Measurements from ENCODE around the gene CCDC71. TPM values are rescaled to one million over a fixed set of nuclear protein-coding genes. Genes with fewer than 3 reads are reported as not detected.

Gene CCDC71
- total RNA-seq, 1 donor from 2014 or later: 33.4 TPM

DNA sequence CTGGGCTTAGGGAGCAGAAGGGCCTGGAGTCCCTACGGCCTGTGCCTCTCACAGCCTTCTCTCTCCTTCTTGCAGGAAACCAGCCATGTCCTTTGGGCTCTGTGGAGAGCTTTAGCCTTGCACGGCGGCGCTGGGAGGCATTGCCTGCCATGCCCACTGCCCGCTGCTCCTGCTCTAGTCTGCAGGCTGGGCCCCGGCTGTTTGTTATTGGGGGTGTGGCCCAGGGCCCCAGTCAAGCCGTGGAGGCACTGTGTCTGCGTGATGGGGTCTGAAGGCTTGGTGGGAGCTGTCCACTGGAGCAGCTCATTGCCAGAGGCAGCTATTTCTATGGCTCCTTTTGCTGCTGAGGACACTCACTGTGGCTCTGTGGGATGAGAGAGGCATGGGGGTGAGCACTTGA is 9.4 kb upstream of the CCDC71 start:
- TF ChIP-seq, protein P1, sequence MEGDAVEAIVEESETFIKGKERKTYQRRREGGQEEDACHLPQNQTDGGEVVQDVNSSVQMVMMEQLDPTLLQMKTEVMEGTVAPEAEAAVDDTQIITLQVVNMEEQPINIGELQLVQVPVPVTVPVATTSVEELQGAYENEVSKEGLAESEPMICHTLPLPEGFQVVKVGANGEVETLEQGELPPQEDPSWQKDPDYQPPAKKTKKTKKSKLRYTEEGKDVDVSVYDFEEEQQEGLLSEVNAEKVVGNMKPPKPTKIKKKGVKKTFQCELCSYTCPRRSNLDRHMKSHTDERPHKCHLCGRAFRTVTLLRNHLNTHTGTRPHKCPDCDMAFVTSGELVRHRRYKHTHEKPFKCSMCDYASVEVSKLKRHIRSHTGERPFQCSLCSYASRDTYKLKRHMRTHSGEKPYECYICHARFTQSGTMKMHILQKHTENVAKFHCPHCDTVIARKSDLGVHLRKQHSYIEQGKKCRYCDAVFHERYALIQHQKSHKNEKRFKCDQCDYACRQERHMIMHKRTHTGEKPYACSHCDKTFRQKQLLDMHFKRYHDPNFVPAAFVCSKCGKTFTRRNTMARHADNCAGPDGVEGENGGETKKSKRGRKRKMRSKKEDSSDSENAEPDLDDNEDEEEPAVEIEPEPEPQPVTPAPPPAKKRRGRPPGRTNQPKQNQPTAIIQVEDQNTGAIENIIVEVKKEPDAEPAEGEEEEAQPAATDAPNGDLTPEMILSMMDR (conservative IDR thresholded peaks at IDR 0.05; ENCODE audit: low read depth, low read length): no peak
- H3K4me3 ChIP-seq (ENCODE audit: low read depth, low read length): no peak overlapping the region
- no peak for DNase-seq (ENCODE audit: low read depth)

DNA sequence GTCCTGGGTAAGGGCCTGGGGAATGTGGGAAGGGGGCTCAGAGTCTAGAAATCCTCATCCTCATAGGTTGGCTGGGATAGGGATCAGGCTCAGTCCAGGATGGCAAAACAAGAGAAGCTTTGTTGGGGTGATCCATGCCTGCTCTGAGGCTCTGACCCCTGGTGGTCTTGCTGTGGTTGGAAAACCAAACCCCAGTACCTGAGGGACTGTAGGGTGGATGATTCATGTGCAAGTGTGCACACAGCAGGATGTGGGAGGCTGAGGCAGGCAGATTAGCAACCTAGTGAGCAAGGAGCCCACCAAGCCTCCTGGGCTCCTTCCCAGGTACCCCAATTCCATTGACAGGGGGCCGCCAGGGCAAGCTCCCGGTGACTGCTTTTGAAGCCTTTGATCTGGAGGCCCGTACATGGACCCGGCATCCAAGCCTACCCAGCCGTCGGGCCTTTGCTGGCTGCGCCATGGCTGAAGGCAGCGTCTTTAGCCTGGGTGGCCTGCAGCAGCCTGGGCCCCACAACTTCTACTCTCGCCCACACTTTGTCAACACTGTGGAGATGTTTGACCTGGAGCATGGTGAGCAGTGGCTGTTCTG is 8.4 kb upstream of the CCDC71 start:
- DNase-seq (ENCODE audit: low read depth): no peak
- TF ChIP-seq, protein P1 (conservative IDR thresholded peaks at IDR 0.05; ENCODE audit: low read depth, low read length): no peak
- no peak overlapping the region for H3K4me3 ChIP-seq (ENCODE audit: low read depth, low read length)

DNA sequence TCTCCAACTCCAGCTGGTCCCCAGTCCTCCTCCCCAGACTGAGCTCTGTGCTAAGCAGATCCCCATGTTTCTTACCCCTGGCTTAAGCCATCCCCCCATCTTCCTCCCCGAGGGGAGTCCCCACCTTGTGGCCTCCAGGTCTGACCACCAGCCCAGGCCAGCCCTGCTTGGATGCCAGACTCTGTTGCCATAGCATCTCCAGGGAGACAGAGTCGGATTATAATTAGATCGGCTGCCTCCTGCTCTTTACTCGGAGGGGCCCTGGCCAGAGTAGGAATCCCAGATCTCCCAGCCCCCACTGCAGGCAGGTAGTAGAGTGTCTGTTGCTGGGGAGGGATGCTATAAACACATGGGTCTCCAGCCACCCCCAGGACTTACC is 7.7 kb upstream of the CCDC71 start:
- H3K4me3 ChIP-seq (ENCODE audit: low read depth, low read length): no peak overlapping the region
- no peak for DNase-seq (ENCODE audit: low read depth)
- TF ChIP-seq, protein P1 (conservative IDR thresholded peaks at IDR 0.05; ENCODE audit: low read depth, low read length): no peak

DNA sequence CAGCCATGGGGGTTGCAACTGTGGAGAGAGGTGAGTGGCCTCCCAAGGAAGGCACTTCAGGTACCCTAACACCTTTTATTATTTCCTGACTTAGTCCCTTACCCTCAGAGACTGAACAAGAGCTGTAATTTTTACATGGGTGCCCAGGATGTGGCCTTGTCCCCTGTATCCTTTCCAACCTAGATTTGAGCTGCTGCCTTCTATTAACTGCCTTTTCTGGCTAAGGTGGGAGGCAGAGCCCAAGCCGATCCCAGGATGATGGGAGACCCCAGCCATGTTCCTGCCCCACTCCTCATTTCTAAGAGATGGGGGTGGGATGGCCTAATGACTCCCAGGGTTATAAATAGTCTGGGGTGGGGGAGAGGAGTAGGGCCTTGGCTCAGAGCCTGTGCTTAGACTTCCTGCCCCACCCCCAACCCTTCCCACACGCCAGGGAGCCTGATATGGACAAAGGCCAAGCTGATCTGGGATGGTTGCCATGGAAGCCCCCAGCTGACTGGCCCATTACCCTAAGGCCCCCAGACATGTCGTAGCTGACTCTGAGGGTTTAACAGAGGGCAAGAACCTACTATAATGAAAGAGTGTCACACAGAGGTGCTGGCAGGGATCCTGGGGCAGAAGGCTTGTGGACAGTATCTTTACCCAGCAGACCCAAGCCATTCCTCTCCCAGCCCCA is 7.1 kb upstream of the CCDC71 start:
- DNase-seq (ENCODE audit: low read depth): no peak
- no peak overlapping the region for H3K4me3 ChIP-seq (ENCODE audit: low read depth, low read length)
- TF ChIP-seq, protein P1 (conservative IDR thresholded peaks at IDR 0.05; ENCODE audit: low read depth, low read length): no peak

DNA sequence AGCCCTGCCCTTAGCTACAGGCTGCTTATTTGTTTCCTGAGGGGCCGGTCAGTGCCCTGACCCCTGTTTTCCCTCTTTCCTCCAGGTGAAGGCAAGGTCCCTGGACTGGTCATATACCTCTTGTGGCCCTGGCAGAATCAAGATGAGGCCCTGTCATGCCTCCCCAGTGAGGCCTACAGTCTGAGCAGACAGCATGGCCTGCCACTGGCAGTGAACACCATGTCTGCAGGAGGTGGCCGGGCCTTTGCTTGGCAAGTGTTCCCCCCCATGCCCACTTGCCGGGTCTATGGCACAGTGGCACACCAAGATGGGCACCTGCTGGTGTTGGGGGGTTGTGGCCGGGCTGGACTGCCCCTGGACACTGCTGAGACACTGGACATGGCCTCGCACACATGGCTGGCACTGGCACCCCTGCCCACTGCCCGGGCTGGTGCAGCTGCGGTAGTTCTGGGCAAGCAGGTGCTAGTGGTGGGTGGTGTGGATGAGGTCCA is 6.5 kb upstream of the CCDC71 start:
- TF ChIP-seq, protein P1 (conservative IDR thresholded peaks at IDR 0.05; ENCODE audit: low read depth, low read length): no peak
- H3K4me3 ChIP-seq (ENCODE audit: low read depth, low read length): peak overlapping the region; percentile 84
- DNase-seq (ENCODE audit: low read depth): no peak

DNA sequence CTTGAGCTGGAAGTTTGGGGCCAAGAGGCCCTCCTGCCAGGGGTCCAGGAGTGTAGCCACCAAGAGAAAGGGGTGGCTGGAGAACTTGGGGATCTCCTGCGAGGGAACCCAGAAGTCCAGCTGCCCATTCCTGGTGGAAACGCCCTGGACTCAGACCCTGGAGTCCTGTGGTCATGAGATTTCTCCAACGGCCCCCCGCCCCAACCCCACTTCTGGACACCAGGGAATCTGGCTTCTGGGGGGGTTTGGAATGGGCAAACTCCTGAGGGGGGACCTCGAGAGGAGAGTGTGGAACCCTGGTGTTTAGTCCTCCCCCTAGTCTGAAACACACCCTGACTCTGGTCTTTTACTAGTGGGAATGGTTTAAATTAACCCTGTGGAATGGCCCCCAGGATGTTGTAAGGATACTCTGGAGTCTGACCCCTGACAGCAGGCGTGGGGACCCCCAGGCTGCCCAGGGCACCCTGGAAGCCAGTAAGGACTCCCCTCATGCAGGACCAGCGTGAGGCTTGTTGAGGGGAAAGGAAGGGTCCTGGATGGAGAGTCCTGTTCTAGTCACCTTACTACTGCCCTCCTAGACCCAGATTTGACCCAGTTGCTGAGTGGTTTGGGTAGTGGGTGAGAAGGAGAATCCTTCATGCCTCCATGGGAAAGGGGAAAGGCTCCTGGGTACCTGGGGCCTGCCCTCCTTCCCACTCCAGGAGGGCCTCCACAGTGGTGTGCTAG is 5.8 kb upstream of the CCDC71 start:
- H3K4me3 ChIP-seq (ENCODE audit: low read depth, low read length): peak overlapping the region; percentile 84
- TF ChIP-seq, protein P1 (conservative IDR thresholded peaks at IDR 0.05; ENCODE audit: low read depth, low read length): no peak
- no peak for DNase-seq (ENCODE audit: low read depth)

Measured in epithelial cell of proximal tubule (primary cell).